PC-9 (cell line): ENCODE data around the gene TUBA4B.

Experiments used
- EZH2 ChIP-seq: fragments of 200-600 bp; sonication (generic); IDR thresholded peaks from 2 replicates; pipeline ENCODE4 v1.8.0; 2017; ENCODE audit warnings: antibody characterized with exemption, low read depth
- TF ChIP-seq, protein P1 (sequence below): fragments of 200-600 bp; sonication (generic); conservative IDR thresholded peaks from 2 replicates; pipeline ENCODE4 v1.6.1; 2017; ENCODE audit warnings: mixed run types, antibody characterized with exemption, mild to moderate bottlenecking, moderate library complexity

DNA sequence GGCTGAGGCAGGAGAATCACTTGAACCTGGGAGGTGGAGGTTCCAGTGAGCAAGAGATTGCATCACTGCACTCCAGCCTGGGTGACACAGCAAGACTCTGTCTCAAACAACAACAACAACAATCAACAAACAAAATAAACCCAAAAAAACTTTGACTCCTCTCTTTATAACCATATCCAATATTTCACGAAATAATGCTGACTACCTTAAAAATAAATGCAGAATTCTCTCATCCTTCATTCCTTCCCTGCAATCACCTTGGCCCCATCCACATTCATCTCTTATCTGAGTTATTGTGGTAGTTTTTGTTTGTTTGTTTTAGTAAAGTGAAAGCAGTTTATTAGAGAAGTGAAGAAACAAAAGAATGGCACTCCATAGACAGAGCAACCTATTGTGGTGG, 53.0 kb downstream of the TUBA4B start:
- TF ChIP-seq, protein P1, sequence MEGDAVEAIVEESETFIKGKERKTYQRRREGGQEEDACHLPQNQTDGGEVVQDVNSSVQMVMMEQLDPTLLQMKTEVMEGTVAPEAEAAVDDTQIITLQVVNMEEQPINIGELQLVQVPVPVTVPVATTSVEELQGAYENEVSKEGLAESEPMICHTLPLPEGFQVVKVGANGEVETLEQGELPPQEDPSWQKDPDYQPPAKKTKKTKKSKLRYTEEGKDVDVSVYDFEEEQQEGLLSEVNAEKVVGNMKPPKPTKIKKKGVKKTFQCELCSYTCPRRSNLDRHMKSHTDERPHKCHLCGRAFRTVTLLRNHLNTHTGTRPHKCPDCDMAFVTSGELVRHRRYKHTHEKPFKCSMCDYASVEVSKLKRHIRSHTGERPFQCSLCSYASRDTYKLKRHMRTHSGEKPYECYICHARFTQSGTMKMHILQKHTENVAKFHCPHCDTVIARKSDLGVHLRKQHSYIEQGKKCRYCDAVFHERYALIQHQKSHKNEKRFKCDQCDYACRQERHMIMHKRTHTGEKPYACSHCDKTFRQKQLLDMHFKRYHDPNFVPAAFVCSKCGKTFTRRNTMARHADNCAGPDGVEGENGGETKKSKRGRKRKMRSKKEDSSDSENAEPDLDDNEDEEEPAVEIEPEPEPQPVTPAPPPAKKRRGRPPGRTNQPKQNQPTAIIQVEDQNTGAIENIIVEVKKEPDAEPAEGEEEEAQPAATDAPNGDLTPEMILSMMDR: no peak
- no peak for TF ChIP-seq EZH2
